ENCODE measurements around the gene MGST2.
A peak's percentile ranks its signal among the peaks of the same experiment; 100 is the strongest.

DNA sequence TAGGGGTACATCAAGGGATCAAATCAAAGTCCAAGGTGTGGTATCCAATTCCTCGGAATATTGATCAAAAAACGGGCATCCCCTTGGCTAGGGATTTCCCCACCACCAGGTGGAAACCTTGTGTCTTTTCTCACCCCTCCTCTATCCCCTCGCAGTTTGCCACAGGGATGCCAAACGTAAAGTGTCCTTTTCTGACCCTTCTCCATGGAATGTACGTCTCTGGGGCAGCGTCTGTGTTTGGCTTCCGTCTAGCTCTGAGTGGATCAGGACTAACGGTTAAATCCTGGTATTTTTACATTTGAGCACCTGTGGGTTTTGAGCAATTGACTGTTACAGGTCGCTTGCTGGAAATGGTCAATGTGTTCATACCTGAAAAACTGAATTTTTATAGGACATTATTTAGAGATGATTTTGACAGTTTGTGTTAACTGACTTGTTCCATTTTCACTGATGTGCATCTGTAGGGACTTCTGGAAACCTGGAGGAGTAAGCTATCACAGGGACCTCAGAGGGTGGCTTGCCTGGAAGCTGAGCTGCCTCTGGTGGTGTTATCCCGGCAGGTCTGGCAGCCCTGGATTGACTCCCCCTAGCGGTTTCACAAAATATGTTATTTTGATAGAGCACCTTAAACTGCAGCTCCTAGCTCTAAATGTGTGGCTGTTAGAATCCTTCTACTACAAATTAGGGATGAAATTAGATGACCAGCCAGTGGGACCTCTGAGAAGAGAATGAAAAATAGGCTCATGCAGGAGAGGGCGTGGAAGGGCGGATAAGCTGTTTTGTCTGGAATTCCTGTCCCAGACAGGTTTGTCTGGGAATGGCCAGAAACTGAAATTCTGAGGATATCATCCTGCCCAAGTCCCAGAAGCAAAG is 8.8 kb upstream of the MGST2 start:
- TF ChIP-seq, protein P1, sequence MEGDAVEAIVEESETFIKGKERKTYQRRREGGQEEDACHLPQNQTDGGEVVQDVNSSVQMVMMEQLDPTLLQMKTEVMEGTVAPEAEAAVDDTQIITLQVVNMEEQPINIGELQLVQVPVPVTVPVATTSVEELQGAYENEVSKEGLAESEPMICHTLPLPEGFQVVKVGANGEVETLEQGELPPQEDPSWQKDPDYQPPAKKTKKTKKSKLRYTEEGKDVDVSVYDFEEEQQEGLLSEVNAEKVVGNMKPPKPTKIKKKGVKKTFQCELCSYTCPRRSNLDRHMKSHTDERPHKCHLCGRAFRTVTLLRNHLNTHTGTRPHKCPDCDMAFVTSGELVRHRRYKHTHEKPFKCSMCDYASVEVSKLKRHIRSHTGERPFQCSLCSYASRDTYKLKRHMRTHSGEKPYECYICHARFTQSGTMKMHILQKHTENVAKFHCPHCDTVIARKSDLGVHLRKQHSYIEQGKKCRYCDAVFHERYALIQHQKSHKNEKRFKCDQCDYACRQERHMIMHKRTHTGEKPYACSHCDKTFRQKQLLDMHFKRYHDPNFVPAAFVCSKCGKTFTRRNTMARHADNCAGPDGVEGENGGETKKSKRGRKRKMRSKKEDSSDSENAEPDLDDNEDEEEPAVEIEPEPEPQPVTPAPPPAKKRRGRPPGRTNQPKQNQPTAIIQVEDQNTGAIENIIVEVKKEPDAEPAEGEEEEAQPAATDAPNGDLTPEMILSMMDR (IDR thresholded peaks at IDR 0.05; ENCODE audit: low read depth, low read length, poor library complexity, severe bottlenecking): peak; percentile 90
- no peak for TF ChIP-seq EZH2phosphoT487 (IDR thresholded peaks at IDR 0.05; ENCODE audit: borderline replicate concordance, low read length)

Data from DOHH2 (cell line).